ENCODE results near the gene UMAD1.
A peak's percentile ranks its signal among the peaks of the same experiment; 100 is the strongest.

- TF ChIP-seq CTCF (IDR thresholded peaks at IDR 0.05) (peak in 1 of 4 experiments; percentile 31), POLR2A (IDR thresholded peaks at IDR 0.05) (no peak)
These were observed 45.1 kb upstream of the UMAD1 start for GRCh38 chr7:7595451-7595850.
